ENCODE data around the gene FADS3.

FADS3 gene

DNA sequence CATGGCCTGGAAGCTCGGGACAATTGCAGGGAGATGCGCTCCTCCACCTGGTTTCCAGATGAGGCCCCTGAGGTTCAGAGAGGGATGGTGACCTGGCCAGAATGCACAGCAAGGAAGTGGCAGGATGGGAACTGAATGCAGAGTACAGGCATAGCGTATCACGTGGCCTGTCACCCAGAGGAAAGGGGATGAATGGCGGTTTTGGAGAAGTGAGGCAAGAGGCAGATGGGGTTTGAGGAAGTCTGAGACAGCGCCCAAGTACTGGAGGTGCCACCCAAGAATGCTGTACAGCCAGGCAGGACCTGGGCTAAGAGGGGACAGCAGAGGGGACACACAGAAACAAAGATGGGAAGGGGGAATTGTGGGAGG lies 21.2 kb upstream of the FADS3 start:
- peak overlapping the region in 2 of 3 experiments; percentile 2 to 13 for H3K4me3 Mint-ChIP-seq
- peaks cover 1% of the 10 kb centered on the region for H3K36me3 Mint-ChIP-seq (ENCODE audit: low read depth)

GRCh38 chr11:61911701-61912529 lies 20.6 kb upstream of the FADS3 start:
- no peak for TF ChIP-seq CTCF (IDR thresholded peaks at IDR 0.05; ENCODE audit: unreplicated experiment in 3 of 3)
- H3K27ac Mint-ChIP-seq, result peak overlapping the region; percentile 89 to 94 (median 91)
- H3K27me3 Mint-ChIP-seq (ENCODE audit: low read depth), result peaks cover 5% of the 10 kb centered on the region
- H3K4me1 Mint-ChIP-seq, result peaks cover 54% of the 10 kb centered on the region
- no peaks in the 10 kb centered on the region for H3K9me3 Mint-ChIP-seq
- peak overlapping the region; percentile 26 to 58 (median 55) for H3K4me3 Mint-ChIP-seq
- peaks cover 3% of the 10 kb centered on the region for H3K36me3 Mint-ChIP-seq (ENCODE audit: low read depth)

More for the DNA sequence above, 21.2 kb upstream of the FADS3 start:
- H3K27me3 Mint-ChIP-seq (ENCODE audit: low read depth), result peaks cover 5% of the 10 kb centered on the region
- no peak for TF ChIP-seq CTCF (IDR thresholded peaks at IDR 0.05; ENCODE audit: unreplicated experiment in 3 of 3)
- H3K27ac Mint-ChIP-seq, result peak overlapping the region; percentile 45 to 94 (median 84)
- H3K4me1 Mint-ChIP-seq, result peaks cover 54% of the 10 kb centered on the region
- H3K9me3 Mint-ChIP-seq, result no peaks in the 10 kb centered on the region

GRCh38 chr11:61911128-61911700 lies 19.9 kb upstream of the FADS3 start:
- Mint-ChIP-seq H3K27ac (peak overlapping the region; percentile 89 to 94 (median 91)), H3K4me3 (peak overlapping the region in 1 of 3 experiments; percentile 58), H3K9me3 (no peaks in the 10 kb centered on the region), H3K36me3 (ENCODE audit: low read depth) (peaks cover 3% of the 10 kb centered on the region), H3K27me3 (ENCODE audit: low read depth) (peaks cover 5% of the 10 kb centered on the region), H3K4me1 (peaks cover 54% of the 10 kb centered on the region)
- TF ChIP-seq CTCF (IDR thresholded peaks at IDR 0.05; ENCODE audit: unreplicated experiment in 3 of 3), result no peak

GRCh38 chr11:61910187-61911127 lies 19.1 kb upstream of the FADS3 start:
- Mint-ChIP-seq H3K4me1 (peaks cover 51% of the 10 kb centered on the region), H3K36me3 (ENCODE audit: low read depth) (peaks cover 3% of the 10 kb centered on the region), H3K27ac (peak overlapping the region; percentile 91 to 94 (median 92)), H3K4me3 (peak overlapping the region in 2 of 3 experiments; percentile 40 to 57), H3K27me3 (ENCODE audit: low read depth) (peaks cover 3% of the 10 kb centered on the region), H3K9me3 (no peaks in the 10 kb centered on the region)
- no peak for TF ChIP-seq CTCF (IDR thresholded peaks at IDR 0.05; ENCODE audit: unreplicated experiment in 3 of 3)

GRCh38 chr11:61908730-61909316 lies 17.5 kb upstream of the FADS3 start:
- peaks cover 45% of the 10 kb centered on the region for H3K4me1 Mint-ChIP-seq

More at GRCh38 chr11:61908730-61909316, 17.5 kb upstream of the FADS3 start:
- H3K27ac Mint-ChIP-seq, result peak overlapping the region; percentile 91 to 94 (median 92)
- H3K36me3 Mint-ChIP-seq (ENCODE audit: low read depth), result peaks cover 5% of the 10 kb centered on the region
- H3K27me3 Mint-ChIP-seq (ENCODE audit: low read depth), result no peaks in the 10 kb centered on the region
- peak overlapping the region in 2 of 3 experiments; percentile 50 to 70 for H3K4me3 Mint-ChIP-seq
- no peaks in the 10 kb centered on the region for H3K9me3 Mint-ChIP-seq
- TF ChIP-seq CTCF (IDR thresholded peaks at IDR 0.05; ENCODE audit: unreplicated experiment in 3 of 3), result no peak

Data from nephron (organoid).